ENCODE measurements around the gene DNAJB2.

DNA sequence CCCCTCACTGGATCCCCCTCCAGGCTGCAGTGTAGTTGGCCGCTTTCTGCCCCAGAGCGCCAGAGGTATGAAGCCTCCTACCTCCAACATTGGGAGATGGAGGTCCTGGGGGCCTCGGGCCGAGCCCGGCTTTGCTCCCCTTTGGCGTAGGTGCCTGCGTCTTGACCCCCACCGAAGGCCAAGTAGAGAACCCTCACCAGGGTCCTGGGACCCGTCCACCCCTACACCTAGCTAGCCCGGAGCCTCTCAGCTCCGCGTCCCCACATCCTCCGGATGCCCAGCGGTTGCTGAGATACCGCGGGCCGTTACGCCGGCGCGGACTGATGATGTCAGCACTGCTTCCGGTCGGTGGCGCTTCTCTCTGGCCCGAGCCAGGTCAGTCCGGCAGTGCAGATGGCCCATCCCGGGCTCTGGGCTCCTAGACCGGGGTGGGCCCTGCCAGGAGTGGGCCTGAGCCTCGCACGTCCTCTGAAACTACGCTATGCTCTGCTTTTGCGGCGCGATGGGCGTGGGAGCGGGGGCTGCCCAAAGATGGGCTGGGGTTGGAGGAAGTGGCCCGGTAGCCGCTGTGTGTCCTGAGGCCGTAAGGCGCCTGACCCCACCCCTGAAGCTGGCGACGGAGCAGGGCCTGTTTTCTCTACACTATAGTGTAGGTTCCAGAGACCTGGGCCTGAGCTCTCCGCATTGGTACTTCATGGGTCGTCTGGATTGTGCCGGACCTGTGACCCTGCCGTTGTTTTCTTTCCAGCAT is 33.8 kb upstream of the DNAJB2 start, which contains the start of the genes GLB1L and STK16:
- TF ChIP-seq EZH2 (IDR thresholded peaks at IDR 0.05; ENCODE audit: borderline replicate concordance, low read depth, low read length, severe bottlenecking) = no peak
- TF ChIP-seq, protein P1, sequence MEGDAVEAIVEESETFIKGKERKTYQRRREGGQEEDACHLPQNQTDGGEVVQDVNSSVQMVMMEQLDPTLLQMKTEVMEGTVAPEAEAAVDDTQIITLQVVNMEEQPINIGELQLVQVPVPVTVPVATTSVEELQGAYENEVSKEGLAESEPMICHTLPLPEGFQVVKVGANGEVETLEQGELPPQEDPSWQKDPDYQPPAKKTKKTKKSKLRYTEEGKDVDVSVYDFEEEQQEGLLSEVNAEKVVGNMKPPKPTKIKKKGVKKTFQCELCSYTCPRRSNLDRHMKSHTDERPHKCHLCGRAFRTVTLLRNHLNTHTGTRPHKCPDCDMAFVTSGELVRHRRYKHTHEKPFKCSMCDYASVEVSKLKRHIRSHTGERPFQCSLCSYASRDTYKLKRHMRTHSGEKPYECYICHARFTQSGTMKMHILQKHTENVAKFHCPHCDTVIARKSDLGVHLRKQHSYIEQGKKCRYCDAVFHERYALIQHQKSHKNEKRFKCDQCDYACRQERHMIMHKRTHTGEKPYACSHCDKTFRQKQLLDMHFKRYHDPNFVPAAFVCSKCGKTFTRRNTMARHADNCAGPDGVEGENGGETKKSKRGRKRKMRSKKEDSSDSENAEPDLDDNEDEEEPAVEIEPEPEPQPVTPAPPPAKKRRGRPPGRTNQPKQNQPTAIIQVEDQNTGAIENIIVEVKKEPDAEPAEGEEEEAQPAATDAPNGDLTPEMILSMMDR (IDR thresholded peaks at IDR 0.05; ENCODE audit: borderline replicate concordance, extremely low read depth, low read length, poor library complexity, severe bottlenecking) = no peak

Measured in DND-41 (cell line).